HG03139 (cell line): ENCODE measurements around the gene APBB1.

Experiments
- ATAC-seq: cut with Tn5 transposase; IDR thresholded peaks from one replicate; pipeline ENCODE4 v1.9.1; 2021; ENCODE audit not compliant: unreplicated experiment

Gene APBB1

DNA sequence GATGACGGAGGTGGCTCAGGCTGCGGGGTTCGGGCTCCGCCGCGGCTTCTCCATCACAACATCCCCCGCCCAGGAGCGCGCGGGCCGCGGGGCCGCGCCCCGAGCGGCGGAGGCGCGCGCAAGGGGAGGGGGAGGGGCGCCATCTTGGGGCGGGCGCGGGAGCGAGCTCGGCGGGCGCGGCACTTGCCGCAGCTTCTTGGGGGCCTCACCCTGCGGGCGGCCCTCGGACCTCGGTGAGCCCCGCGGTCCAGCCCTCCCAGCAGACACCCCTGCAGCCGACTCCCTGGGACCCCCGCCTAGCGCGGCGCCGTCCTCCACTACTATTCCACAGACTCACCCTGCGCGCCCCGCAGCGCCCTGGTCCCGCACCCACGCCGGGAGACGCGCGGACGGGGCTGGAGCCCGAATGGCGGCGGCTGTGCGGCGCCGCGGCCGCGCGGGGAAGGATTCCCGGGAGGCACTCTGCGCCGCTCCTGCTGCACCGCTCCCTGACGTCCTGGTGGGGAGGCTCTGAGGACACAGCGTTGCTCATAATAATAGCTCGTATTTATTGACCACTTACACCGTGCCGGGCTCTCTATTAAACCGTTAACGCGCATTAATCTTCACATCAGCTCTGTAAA is at the start of gene APBB1:
Gene APBB1, minus strand, starts transcription at position 86 of the 623 bp plus-strand sequence. CDS start 7,747 bp downstream, outside the sequence.
- no peak for ATAC-seq

DNA sequence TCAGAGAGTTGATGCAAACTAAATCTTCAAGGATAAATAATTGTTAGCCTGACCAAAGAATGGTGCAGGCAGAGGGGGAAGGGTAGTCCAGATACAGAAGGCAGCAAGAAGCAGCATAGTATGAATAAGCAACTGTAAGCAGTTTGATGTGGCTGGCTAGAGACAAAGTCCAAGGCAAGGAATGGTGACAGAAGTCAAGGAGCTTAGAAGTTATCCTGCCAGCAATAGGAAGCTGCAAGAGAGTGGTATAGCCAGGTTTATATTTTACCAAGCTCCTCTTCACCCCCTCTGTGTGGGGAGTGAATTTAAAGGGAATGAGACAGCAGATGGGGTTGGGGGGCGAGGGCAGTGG is 40.2 kb upstream of the APBB1 start:
- ATAC-seq = no peak

GRCh38 chr11:6458352-6459098 is 39.6 kb upstream of the APBB1 start:
- ATAC-seq = no peak

DNA sequence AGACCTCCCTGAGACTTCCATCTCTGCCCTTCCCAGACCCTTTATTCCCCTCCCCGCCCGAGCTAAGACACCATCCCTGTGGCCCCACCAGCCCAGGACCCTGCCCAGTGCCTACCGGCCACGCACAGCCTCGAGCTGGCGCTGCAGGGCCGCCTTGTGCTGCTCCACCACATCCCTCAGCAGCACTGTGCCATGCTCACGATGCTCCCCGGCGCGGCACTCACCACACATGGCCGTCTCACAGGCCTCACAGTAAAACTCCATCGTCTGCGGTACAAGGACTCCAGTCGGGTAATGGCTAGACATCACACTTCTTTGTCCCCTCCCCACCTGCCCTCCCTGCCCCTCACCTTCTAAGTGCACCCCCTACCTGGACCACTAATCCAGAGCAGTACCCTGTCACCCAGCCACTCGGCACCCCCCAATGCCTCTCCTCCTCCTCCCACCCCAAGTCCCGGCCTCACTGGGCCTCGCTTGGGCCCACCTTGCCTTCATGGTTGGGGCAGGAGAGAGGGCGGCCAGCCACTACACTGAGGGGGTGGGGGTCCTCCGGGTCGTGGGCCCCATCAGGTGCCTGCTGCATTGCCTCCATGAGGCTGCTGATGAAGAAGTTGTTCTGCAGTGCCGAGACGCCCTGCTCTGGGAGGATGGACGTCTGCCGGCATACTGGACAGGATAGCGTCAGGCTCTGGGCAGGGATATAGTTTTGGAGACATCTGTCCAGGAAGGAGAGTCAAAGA is 38.9 kb upstream of the APBB1 start:
- ATAC-seq = no peak

- no peak for ATAC-seq
Measured at GRCh38 chr11:6456361-6457073, 37.6 kb upstream of the APBB1 start.

DNA sequence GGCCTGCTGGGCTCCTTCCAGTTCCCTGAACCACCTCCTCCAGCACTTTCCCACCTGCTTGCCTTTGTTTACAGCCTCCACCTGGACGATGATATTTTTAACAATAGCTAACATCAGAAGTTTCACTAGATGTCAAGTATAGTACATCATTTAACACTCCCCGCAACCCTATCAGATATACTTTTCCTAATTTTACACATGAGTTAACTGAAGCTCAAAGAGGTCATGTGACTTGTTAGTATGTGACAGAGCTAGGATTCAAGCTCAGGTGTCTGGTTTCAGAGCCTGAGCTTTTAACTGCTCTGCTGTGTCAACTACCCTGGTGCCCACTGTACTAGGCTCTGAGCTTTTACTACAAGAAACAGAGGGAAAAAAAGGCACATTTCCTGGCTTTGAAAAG is 36.2 kb upstream of the APBB1 start:
- ATAC-seq = no peak

DNA sequence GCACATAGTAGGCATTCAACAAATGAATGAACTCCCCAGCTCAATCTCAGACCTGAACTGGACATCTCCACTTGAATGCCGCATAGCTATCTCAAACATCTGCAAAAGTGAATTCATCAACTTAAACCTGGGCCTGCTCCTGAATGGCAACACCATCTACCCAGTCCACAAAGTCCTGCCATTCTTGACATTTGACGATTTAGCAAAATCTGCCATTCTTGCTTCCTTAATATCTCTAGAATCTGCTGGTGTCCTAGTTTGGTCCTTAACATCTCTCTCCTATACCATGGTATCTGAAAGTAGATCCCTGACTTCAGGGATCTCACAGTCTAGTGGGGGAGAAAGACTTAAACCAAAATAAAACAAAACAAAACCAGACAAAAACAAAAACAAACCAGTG is 34.3 kb upstream of the APBB1 start:
- ATAC-seq = no peak

- ATAC-seq = no peak
Measured at GRCh38 chr11:6452219-6452618, 33.3 kb upstream of the APBB1 start.

- no peak for ATAC-seq
Measured at GRCh38 chr11:6448574-6448973, 29.7 kb upstream of the APBB1 start.

DNA sequence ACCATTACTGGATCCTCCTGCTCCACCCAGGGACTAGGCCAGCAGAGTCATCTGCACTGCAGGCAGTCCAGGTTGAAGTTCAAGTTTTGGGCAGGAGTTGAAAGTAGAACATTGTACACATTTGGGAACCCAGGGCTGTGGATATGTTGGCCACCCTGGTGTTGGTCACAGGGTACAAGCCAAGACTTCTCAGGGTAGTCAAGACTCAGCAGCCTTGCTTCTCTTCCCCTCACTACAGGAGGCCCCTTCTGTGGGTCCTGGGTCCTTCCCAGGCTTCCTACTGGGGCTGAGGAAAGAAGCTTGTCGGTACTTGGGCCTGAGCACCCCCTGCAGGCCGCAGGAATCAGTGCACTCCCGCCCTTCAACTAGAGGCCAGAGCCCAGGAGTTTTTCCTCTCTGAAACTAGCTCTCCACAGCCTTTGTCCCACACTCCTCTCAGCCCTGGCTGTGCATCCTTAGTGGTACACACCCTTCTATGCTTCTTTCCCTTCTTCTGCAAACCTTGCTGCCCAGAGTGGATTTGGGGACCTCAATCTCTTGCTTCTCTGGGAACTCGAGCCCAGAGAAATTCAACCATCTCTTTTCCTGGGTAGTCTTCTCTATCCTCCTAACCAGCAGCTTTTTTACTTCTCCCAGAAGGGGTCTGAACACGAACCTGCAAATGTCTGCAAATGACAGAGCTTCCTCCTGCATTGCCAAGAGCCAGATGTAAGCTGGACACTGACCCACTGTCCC is 24.5 kb upstream of the APBB1 start:
- peak; percentile 73 for ATAC-seq

- ATAC-seq = no peak
Measured at GRCh38 chr11:6442441-6442840, 23.5 kb upstream of the APBB1 start.

DNA sequence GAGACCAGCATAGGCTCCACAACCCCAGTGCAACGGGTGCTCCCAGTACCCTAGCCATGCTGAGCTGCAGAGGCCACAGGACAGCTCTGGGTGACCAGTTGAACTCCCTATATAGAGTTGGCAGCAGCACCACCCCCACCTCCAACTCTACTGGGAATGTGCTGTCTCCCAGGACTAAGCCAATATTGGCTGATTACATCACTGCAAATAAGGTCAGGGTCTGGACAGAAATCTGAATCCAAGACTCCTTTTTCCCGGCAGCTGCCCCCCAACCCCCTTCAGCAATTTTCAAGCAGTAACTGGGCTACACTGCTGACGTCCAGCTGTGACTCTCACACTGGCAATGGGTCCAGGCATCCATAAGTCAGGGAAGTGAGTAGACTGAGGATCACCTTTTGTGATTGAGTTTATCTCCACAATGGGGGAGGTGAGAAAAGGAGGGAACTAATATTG is 22.0 kb upstream of the APBB1 start, which contains the start of gene HPX:
Gene HPX, minus strand, starts transcription at position 82 of the 453 bp plus-strand sequence. Its CDS starts 24 bp downstream, at position 58.
- no peak for ATAC-seq

DNA sequence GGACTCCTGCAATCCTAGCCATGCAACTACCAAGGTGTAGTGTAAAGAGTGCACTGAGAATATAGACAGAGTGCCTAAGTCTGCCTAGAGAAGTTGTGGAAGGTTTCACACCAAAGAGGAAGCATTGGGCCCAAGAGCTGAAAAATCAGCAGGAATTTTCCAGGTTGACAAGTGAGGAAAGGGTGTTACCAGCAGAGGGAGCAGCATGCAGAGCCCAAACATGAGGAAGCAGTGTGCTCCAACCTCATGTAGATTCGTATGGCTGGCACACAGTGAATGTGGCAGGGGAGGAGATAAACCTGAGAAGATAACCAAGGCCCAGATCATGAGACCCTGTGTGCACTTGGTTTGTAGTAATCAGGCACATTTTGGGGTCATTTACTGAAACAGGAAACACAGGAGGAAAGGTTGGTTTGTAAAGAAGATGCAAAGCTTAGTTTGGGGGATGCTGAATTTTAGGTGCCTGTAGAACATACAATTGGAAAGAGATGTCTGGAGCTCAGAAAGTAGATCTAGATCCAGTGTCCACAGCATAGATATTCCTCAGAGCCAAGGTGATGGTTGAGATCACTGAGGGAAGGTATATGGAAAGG is 20.2 kb upstream of the APBB1 start:
- ATAC-seq = no peak

DNA sequence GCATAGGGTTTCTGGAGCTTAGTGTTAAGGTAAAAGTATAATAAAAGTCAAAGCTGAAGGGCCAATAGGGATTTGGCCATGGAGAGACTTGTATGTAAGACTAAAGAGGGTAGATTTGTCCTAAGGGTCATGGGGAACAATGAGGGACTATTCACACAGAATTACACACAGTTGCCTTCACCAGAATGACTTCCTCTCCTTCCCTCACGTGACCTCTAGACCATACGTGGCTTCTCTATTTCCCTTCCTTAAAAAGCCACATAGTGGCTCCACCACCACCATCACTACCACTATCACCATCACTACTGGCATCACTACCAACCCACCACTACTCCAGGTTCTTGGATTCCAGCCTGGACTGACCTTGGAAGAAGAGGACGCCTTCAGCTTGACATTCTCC is 19.1 kb upstream of the APBB1 start:
- ATAC-seq = no peak

DNA sequence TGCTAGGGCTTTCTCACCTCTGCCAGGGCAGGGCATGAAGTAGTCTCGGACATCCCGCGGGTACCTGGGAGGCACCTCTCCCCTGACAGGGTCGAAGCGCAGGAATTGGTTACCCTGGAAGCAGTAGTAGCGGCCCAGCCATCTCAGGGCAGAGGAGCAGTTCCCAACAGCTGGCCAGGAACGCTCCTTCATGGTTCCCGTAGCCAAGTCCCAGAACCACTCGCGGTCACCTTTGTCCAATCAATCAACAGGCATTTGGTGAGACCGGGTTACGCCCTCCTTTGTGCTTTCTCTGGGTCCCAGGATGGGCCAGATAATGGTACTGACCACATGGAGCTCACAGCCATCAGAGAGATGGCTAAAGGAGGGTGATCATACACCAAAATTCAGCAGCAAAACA is 18.5 kb upstream of the APBB1 start:
- ATAC-seq = no peak

GRCh38 chr11:6433998-6434660 is 15.2 kb upstream of the APBB1 start:
- ATAC-seq = no peak

- ATAC-seq = no peak
Measured at GRCh38 chr11:6431861-6432260, 13.0 kb upstream of the APBB1 start.

DNA sequence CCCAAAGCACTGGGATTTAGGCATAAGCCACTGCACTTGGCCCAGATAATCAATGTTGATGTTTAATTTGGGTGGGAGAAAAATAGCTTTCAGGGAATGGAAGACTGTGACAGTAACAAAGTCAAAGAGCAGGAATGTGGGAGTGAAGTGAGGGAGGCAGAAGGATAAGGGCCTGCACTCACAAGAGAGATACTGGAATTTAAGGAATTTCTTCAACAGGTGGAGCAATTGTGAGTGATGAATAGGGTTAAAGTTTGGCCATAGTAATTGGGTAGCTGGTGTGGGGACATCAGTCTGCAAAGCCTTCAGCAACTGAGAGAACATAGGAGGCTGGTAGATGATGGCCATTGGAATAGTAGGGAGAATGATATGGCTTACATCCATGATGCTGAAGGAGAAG is 8.6 kb upstream of the APBB1 start:
- ATAC-seq = no peak

DNA sequence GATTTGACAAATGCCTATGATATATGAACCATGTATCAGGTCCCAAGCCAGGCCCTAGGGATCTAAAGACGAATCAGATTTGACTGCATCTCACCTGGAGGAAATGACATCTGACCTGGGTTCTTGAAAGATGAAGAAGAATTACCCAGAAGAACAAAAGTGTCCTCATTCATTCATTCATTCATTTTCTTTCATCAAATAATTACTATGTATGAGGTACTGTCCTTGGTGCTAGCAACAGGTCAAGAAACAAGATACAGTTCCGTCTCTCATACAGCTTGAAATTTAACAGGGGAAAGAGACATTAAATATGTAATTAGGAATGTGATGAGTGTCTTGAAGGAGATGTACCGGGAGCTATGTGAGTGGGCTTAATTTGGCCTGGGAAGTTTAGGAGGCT is 1.8 kb upstream of the APBB1 start:
- no peak for ATAC-seq

- ATAC-seq = no peak
Measured at GRCh38 chr11:6418557-6419008, 311 bp downstream of the APBB1 start.
